Mucosa of descending colon (tissue), 3 donors: ENCODE data around the gene NFATC3. TPM values are rescaled to one million over a fixed set of nuclear protein-coding genes. Genes with fewer than 3 reads are reported as not detected.
A peak's percentile ranks its signal among the peaks of the same experiment; 100 is the strongest.

Source experiments
- ATAC-seq: fragments of 200-7000 bp; cut with Tn5 transposase; one replicate; pipeline ENCODE4 v1.9.1; 2020; ENCODE audit warnings: mild to moderate bottlenecking, moderate library complexity
- DNase-seq, 3 donors: peaks; one replicate each; pipeline ENCODE4 v3.0.0-alpha.2; 2020
- H3K36me3 ChIP-seq: fragments of 200-600 bp; one replicate; pipeline ENCODE4 v1.8.0; 2021; ENCODE audit warnings: low read depth, mild to moderate bottlenecking
- H3K4me1 ChIP-seq: fragments of 200-600 bp; one replicate; pipeline ENCODE4 v1.8.0; 2021; ENCODE audit warnings: low read depth, mild to moderate bottlenecking
- H3K4me3 ChIP-seq: fragments of 200-600 bp; one replicate; pipeline ENCODE4 v1.8.0; 2021; ENCODE audit warnings: mild to moderate bottlenecking
- H3K9me3 ChIP-seq: fragments of 200-600 bp; one replicate; pipeline ENCODE4 v1.8.0; 2021; ENCODE audit warnings: mild to moderate bottlenecking
- CTCF ChIP-seq: fragments of 200-600 bp; IDR thresholded peaks from one replicate; pipeline ENCODE4 v1.8.0; 2022; ENCODE audit warnings: antibody characterized with exemption, mild to moderate bottlenecking
- intact Hi-C, 2 donors: fragments of 100-400 bp; cut with DNase I in 1 of 2; cut with micrococcal nuclease in 1 of 2; formaldehyde crosslinking; loops; one replicate each; pipeline versions ENCODE4 v1.11.0 to v1.11.1; 2022; cut with DNase I, micrococcal nuclease
- total RNA-seq, 3 donors: library from RNA; stranded (reverse); fragmentation: NEBNext Ultra II Directional in 2 of 3; extraction: Animal tissue kit (Norgen Biotek cat#: 25700) in 2 of 3; gene quantifications; one replicate each; pipeline versions ENCODE4 v1.2.1 to v1.2.4, GENCODE V29; 2021 to 2023
- donor health status: DM: no; HTN: no; CAD: no; lungs with moderate emphysema.
- donor health status: DM: no; HTN: no; CAD: no.
- donor health status: DM: no; HTN: yes; CAD: no.

The NFATC3 gene
- total RNA-seq, 3 donors from 2014 or later, result 24.2 to 44.0 (median 25.5) TPM

GRCh38 chr16:68079376-68079625 is 5.9 kb upstream of the NFATC3 start:
- intact Hi-C loops, result no loop called here
- no peaks in the 10 kb centered on the region for H3K36me3 ChIP-seq
- no peak for TF ChIP-seq CTCF
- H3K9me3 ChIP-seq, result no peaks in the 10 kb centered on the region
- DNase-seq (no peak), ATAC-seq (no peak)
- H3K4me3 ChIP-seq, result no peak overlapping the region
- H3K4me1 ChIP-seq, result peaks cover 40% of the 10 kb centered on the region

DNA sequence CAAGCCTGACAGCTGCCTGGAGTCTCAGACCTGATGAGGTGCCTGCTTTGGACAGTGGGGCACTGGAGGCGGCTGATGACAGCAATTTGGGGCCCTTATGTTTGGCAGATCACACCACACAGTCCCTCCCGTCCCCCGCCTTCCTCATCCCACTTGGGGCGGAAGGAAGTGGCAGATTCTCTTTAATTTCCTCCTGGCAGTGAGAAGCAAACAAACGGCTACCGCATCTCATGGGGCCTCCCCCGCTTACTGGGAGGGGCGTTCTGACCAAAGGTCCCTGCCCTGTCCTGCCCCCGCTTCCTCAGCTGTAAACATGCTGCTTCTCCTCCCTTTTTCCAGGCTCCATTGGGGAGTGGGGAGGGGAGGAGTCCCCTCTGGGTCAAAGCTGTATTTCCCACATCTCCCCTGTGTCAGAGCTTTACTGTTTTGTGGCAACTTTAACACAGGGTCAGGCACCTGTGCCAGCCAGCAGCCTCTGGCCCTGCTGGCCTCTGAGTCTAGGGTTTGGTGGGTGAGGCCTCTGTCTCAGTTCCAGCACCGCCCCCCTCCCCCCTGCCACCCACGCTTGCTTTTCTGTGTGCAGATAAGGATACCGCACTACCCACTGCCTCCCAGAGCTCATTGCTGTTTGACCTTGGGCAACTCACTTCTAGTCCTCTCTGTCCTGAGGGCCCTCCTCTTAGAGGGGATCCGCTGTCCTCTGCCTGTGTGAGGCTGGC is 5.4 kb upstream of the NFATC3 start:
- ATAC-seq, result peak; percentile 82
- no peak overlapping the region for H3K4me3 ChIP-seq
- peak; percentile 91 to 92 (median 92) for DNase-seq
- peaks cover 41% of the 10 kb centered on the region for H3K4me1 ChIP-seq
- H3K36me3 ChIP-seq, result no peaks in the 10 kb centered on the region
- no peak for TF ChIP-seq CTCF
- intact Hi-C loops, result no loop called here
- no peaks in the 10 kb centered on the region for H3K9me3 ChIP-seq

- no peak for TF ChIP-seq CTCF
- Histone ChIP-seq H3K36me3 (no peaks in the 10 kb centered on the region), H3K4me3 (no peak overlapping the region), H3K4me1 (peaks cover 45% of the 10 kb centered on the region), H3K9me3 (no peaks in the 10 kb centered on the region)
- intact Hi-C loops, result no loop called here
- DNase-seq, result no peak
- no peak for ATAC-seq
Observed at GRCh38 chr16:68081861-68082628, 3.1 kb upstream of the NFATC3 start.

GRCh38 chr16:68082629-68083238 is 2.4 kb upstream of the NFATC3 start:
- DNase-seq, result no peak
- peaks cover 52% of the 10 kb centered on the region for H3K4me1 ChIP-seq
- no peaks in the 10 kb centered on the region for H3K36me3 ChIP-seq
- H3K9me3 ChIP-seq, result no peaks in the 10 kb centered on the region
- intact Hi-C loops, result no loop called here
- no peak for ATAC-seq
- no peak overlapping the region for H3K4me3 ChIP-seq
- no peak for TF ChIP-seq CTCF

DNA sequence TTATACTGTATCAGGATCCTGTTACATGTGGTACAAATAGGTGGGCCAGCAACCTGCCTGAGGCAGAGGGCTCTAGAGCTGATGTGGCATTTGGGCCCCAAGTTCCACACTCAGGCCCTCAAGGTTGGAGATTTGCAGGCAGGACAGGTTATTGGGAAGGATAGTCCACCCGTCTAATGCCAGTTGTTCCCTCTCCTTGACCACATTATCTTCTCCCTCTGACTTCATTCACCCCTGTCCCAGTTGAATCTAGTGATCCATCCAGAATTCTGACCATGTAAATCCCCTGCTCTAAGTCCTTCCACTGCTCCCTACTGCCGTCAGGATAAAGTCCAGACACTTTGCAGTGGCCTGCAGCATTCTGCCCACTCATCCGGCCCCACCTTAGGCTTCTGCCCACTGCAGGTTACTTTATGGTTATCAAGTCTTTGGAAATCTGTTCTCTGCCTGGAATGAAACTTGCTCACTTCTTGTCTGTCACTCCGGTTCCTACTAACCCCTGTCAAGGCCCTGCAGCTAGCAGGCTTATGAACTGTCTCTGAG is 1.9 kb upstream of the NFATC3 start:
- intact Hi-C loops, result no loop called here
- Histone ChIP-seq H3K9me3 (no peaks in the 10 kb centered on the region), H3K4me3 (no peak overlapping the region), H3K36me3 (no peaks in the 10 kb centered on the region), H3K4me1 (peaks cover 50% of the 10 kb centered on the region)
- TF ChIP-seq CTCF, result no peak
- DNase-seq (no peak), ATAC-seq (no peak)
